Activated naive CD4-positive, alpha-beta T cell treated with anti-CD3 and anti-CD28 coated beads, Interleukin-2, amount 50 U/mL, for 16 hours (primary cell): ENCODE data around the gene ZNF280A.
"Not testable (repeated sequence)": the region's sequence is repeated elsewhere in the genome, so short reads cannot be mapped to it uniquely, and the experiment has no call there.

Experiments
- DNase-seq: peaks from one replicate; pipeline ENCODE4 v3.0.0-alpha.2; 2020

Gene ZNF280A

GRCh38 chr22:22510833-22511232 is 9.2 kb downstream of the ZNF280A start:
- DNase-seq: not testable (repeated sequence)

DNA sequence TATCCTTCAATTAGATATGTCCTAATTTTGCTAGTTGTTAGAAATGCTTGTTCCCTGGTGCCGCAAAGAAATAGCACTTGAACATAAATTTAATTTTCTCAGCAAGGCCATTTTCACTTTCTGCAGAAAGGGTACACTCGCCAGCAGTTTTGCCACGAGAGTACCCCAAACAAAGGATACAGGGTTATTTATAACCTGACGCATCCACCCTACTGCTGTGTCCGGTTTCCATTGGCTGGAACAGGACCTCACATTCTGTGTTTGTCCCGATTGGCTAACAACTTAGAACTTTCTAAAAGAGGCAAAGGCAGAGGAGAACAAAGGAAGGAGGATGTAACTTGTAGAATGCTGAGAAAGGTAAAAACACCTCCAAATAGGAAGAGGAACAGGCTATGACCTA is 10.2 kb downstream of the ZNF280A start:
- not testable (repeated sequence) for DNase-seq

GRCh38 chr22:22508274-22509176 is 11.5 kb downstream of the ZNF280A start, which contains the start of gene ZNF280B:
Gene ZNF280B, minus strand, starts transcription at chr22:22508742. Its CDS starts 19,344 bp downstream, at chr22:22489398.
- DNase-seq: peak; percentile 85

- no peak for DNase-seq
Measured at GRCh38 chr22:22507743-22508273, 12.3 kb downstream of the ZNF280A start.

GRCh38 chr22:22506736-22507135 is 13.3 kb downstream of the ZNF280A start:
- no peak for DNase-seq

- no peak for DNase-seq
Measured at GRCh38 chr22:22498267-22498666, 21.8 kb downstream of the ZNF280A start.

- not testable (repeated sequence) for DNase-seq
Measured at GRCh38 chr22:22491589-22491988, 28.5 kb downstream of the ZNF280A start.

- no peak for DNase-seq
Measured at GRCh38 chr22:22488736-22489135, 31.3 kb downstream of the ZNF280A start.

DNA sequence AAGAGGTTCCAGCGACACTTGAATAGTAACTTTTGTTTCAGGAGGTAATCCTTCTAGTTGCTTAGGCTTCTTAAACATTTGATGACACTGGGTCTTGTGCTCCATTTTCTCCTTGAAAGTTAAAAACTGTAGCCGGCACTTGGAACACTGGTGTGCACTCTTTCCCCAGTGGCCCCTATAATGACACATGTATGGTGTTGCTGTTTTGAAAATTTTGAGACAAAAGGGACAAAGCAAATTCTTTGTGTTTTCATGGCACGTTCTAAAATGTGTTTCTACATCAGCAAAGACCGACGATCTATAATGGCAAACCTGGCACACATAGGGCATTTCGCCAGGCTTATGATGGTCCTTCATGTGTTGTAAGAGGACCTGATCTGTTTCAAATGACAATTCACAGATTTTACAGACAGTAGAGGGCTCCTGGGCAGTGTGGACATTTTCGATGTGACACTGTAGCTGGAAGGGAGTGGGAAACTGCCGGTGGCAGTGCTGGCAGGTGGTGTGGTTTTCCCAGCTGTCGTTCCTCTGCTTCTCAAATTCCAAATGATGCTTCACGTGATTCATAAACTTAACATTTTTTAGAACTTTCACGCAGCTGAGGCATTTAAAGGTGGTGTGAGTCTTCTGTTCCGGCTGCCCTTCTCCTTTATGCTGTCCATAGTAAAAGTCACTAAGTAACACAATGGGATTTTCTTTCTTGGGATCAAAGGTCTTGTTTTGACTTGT is 32.0 kb downstream of the ZNF280A start:
- DNase-seq: no peak

GRCh38 chr22:22487059-22487458 is 33.0 kb downstream of the ZNF280A start:
- DNase-seq: no peak

GRCh38 chr22:22486132-22486899 is 33.8 kb downstream of the ZNF280A start:
- no peak for DNase-seq

GRCh38 chr22:22485524-22485923 is 34.5 kb downstream of the ZNF280A start:
- DNase-seq: no peak

GRCh38 chr22:22484023-22484422 is 36.0 kb downstream of the ZNF280A start:
- DNase-seq: no peak

DNA sequence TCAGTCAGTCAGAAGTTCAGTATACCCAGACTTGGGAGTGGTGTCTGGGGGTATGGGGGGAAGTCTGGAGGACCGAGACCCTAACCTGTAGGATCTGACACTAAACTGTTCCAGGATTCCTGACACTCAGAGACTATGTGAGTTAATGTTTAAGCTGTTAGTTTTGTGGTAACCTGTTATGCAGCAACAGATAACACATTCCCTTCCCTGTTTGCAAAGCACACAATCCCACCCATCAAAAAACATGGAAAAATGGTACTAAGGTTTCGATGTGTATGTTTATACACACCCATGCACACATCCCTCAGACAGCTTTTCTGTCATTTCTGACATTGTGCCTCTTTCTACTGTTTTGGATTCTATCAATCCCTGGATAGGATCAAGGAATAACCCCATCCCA is 39.1 kb downstream of the ZNF280A start:
- no peak for DNase-seq

- no peak for DNase-seq
Measured at GRCh38 chr22:22479999-22480532, 40.0 kb downstream of the ZNF280A start.

DNA sequence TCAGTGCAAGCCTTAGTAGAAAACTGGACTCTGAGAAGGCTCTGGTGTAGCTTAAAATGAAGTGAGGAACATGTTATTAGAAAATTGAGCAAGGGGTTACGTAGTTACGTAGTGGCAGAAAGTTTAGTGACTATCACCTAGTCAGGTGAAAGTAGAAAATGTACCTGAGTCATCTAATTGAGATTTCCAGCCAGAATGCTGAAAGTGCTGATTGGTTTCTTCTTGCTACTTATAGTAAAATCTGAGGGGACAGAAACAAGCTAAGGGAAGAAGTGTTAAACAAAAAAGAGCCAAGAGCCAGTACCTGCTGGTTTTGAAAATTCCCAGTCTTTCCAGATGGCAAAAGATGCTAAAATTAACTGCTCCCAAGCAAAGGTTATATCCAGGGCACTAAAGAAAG is 41.0 kb downstream of the ZNF280A start:
- DNase-seq: no peak

DNA sequence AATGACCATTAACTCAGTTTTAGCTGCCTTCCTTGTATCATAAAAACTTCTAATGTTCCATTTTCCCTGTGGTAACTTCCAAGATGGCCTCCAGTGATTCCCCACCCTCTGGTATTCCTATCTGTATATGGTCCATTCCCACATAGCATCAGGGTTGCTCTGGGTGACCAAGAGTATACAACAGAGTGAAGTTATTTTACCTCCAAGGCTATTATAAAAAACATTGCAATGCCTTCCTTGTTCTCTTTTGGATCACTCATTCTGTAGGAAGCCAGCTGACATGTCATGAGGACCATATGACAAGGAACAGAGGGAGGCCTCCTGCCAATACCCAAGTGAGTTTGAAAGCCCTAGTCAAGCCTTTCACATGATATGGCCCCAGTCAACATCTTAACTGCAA is 41.6 kb downstream of the ZNF280A start:
- no peak for DNase-seq

- no peak for DNase-seq
Measured at GRCh38 chr22:22474733-22475132, 45.3 kb downstream of the ZNF280A start.

- DNase-seq: not testable (repeated sequence)
Measured at GRCh38 chr22:22471104-22471503, 49.0 kb downstream of the ZNF280A start.

GRCh38 chr22:22469527-22469926 is 50.5 kb downstream of the ZNF280A start:
- no peak for DNase-seq

DNA sequence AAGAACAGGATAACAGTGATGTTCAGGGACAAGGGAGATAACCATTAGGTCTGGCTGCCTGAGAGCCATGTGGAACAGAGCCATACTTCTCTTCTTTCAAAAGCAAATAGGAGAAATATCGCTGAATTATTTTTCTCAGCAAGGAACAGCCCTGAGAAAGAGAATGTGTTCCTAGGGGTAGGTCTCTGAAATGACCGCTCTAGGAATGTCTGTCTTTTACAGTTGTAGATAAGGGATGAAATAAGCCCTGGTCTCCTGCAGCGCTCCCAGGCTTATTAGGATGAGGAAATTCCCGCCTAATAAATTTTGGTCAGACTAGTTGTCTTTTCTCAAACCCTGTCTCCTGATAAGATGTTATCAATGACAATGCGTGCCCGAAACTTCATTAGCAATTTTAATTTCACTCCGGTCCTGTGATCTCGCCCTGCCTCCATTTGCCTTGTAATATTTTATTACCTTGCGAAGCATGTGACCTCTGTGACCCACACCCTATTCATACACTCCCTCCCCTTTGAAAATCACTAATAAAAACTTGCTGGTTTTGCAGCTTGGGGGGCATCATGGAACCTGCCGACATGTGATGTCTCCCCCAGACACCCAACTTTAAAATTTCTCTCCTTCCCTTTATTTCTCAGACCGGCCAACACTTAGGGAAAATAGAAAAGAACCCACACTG is 51.1 kb downstream of the ZNF280A start:
- not testable (repeated sequence) for DNase-seq

DNA sequence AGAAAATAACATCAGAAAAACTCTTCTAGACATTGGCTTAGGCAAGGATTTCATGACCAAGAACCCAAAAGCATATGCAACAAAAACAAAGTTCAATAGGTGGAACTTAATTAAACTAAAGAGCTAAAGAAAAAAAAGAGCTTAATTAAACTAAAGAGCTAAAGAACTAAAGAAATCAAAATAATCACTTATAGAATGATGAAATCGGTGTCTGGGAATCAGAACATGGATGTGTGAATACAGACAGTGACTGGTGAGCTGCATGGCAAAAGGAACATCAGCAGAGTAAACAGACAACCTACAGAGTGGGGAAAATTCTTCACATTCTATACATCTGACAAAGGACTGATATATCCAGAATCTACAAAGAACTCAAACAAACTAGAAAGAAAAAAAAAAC is 53.0 kb downstream of the ZNF280A start:
- no peak for DNase-seq
